Upper lobe of right lung (tissue), 1 donor: ENCODE data around the gene C1QTNF8. TPM values are rescaled to one million over a fixed set of nuclear protein-coding genes. Genes with fewer than 3 reads are reported as not detected.
A peak's percentile ranks its signal among the peaks of the same experiment; 100 is the strongest.
"Not testable (repeated sequence)": the region's sequence is repeated elsewhere in the genome, so short reads cannot be mapped to it uniquely, and the experiment has no call there.

Experiments used
- ATAC-seq: fragments of 200-7000 bp; cut with Tn5 transposase; one replicate; pipeline ENCODE4 v1.9.1; 2020; ENCODE audit warnings: mild to moderate bottlenecking, moderate library complexity
- DNase-seq: peaks from one replicate; pipeline ENCODE4 v3.0.0-alpha.2; 2020
- H3K27ac ChIP-seq: fragments of 200-600 bp; one replicate; pipeline ENCODE4 v1.8.0; 2022
- H3K27me3 ChIP-seq: fragments of 200-600 bp; one replicate; pipeline ENCODE4 v1.8.0; 2022; ENCODE audit warnings: mild to moderate bottlenecking
- H3K36me3 ChIP-seq: fragments of 200-600 bp; one replicate; pipeline ENCODE4 v1.8.0; 2022
- H3K4me1 ChIP-seq: fragments of 200-600 bp; one replicate; pipeline ENCODE4 v1.8.0; 2022
- H3K4me3 ChIP-seq: fragments of 200-600 bp; one replicate; pipeline ENCODE4 v1.8.0; 2022; ENCODE audit warnings: mild to moderate bottlenecking
- H3K9me3 ChIP-seq: fragments of 200-600 bp; one replicate; pipeline ENCODE4 v1.8.0; 2022
- intact Hi-C: fragments of 100-400 bp; cut with DNase I; formaldehyde crosslinking; loops from one replicate; pipeline ENCODE4 v1.11.0; 2022
- total RNA-seq: library from RNA; stranded (reverse); fragmentation: NEBNext Ultra II Directional; extraction: Animal tissue kit (Norgen Biotek cat#: 25700); gene quantifications from one replicate; pipeline ENCODE4 v1.2.1, GENCODE V29; 2021
- TF ChIP-seq, protein P1 (sequence below): fragments of 200-600 bp; IDR thresholded peaks from one replicate; pipeline ENCODE4 v1.8.0; 2022; ENCODE audit warnings: antibody characterized with exemption
- donor health status: DM: no; HTN: yes; CAD: no; lungs with severe emphysema.

Gene C1QTNF8
- total RNA-seq, 1 donor from 2014 or later: not detected

DNA sequence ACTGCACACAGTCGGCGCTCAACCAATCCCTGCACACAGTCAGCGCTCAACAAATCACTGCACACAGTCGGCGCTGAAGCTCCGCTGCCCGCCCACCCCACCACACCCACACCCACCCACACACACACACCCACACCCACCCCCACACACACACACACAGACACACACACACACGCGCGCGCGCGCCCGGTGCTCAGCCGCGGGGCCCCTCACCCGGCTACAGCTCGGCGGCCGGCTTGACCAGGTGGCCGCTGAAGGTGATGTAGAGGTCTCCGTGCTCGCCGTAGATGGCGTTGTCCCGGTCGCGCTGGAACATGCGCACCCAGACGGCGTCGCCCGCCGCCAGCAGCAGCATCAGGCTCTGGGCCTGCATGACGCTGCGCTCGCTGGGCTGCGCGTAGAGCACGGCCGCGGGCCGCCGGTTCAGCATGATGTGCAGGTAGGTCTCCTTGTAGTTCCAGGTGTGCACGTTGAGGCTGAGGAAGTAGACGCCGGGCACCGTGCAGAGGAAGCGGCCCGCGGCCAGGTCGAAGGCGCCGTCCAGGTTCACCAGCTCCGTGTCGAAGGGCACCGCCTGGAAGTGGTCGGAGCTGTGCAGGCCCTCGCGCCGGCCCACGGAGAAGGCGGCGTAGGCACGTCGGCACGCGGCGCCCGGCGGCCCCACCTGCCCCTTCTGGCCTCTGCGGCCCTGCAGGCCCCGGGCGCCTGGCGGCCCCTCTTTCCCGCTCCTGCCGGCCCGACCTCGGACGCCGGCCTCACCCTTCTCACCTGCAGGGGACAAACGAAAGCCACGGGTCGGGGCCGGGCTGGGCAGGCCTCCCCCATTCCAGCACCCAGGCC, 2.5 kb downstream of the C1QTNF8 start:
- intact Hi-C loops: no loop called here
- no peaks in the 10 kb centered on the region for H3K36me3 ChIP-seq
- no peak overlapping the region for H3K27ac ChIP-seq
- no peaks in the 10 kb centered on the region for H3K4me1 ChIP-seq
- no peaks in the 10 kb centered on the region for H3K9me3 ChIP-seq
- H3K4me3 ChIP-seq: no peak overlapping the region
- peaks cover 28% of the 10 kb centered on the region for H3K27me3 ChIP-seq
- DNase-seq: no peak
- ATAC-seq: no peak
- TF ChIP-seq, protein P1, sequence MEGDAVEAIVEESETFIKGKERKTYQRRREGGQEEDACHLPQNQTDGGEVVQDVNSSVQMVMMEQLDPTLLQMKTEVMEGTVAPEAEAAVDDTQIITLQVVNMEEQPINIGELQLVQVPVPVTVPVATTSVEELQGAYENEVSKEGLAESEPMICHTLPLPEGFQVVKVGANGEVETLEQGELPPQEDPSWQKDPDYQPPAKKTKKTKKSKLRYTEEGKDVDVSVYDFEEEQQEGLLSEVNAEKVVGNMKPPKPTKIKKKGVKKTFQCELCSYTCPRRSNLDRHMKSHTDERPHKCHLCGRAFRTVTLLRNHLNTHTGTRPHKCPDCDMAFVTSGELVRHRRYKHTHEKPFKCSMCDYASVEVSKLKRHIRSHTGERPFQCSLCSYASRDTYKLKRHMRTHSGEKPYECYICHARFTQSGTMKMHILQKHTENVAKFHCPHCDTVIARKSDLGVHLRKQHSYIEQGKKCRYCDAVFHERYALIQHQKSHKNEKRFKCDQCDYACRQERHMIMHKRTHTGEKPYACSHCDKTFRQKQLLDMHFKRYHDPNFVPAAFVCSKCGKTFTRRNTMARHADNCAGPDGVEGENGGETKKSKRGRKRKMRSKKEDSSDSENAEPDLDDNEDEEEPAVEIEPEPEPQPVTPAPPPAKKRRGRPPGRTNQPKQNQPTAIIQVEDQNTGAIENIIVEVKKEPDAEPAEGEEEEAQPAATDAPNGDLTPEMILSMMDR: no peak

GRCh38 chr16:1092685-1093283, 3.3 kb downstream of the C1QTNF8 start:
- H3K27ac ChIP-seq, intact Hi-C loops, DNase-seq, ATAC-seq, H3K36me3 ChIP-seq, H3K4me3 ChIP-seq, H3K9me3 ChIP-seq, H3K4me1 ChIP-seq: not testable (repeated sequence)
- H3K27me3 ChIP-seq: peaks cover 33% of the 10 kb centered on the region

- Histone ChIP-seq H3K36me3 (no peaks in the 10 kb centered on the region), H3K27ac (no peak overlapping the region), H3K4me3 (no peak overlapping the region), H3K4me1 (no peaks in the 10 kb centered on the region), H3K27me3 (peaks cover 35% of the 10 kb centered on the region), H3K9me3 (no peaks in the 10 kb centered on the region)
- ATAC-seq: no peak
- TF ChIP-seq, protein P1: no peak
- intact Hi-C loops: no loop called here
- no peak for DNase-seq
Observed at GRCh38 chr16:1091992-1092552, 4.0 kb downstream of the C1QTNF8 start.

DNA sequence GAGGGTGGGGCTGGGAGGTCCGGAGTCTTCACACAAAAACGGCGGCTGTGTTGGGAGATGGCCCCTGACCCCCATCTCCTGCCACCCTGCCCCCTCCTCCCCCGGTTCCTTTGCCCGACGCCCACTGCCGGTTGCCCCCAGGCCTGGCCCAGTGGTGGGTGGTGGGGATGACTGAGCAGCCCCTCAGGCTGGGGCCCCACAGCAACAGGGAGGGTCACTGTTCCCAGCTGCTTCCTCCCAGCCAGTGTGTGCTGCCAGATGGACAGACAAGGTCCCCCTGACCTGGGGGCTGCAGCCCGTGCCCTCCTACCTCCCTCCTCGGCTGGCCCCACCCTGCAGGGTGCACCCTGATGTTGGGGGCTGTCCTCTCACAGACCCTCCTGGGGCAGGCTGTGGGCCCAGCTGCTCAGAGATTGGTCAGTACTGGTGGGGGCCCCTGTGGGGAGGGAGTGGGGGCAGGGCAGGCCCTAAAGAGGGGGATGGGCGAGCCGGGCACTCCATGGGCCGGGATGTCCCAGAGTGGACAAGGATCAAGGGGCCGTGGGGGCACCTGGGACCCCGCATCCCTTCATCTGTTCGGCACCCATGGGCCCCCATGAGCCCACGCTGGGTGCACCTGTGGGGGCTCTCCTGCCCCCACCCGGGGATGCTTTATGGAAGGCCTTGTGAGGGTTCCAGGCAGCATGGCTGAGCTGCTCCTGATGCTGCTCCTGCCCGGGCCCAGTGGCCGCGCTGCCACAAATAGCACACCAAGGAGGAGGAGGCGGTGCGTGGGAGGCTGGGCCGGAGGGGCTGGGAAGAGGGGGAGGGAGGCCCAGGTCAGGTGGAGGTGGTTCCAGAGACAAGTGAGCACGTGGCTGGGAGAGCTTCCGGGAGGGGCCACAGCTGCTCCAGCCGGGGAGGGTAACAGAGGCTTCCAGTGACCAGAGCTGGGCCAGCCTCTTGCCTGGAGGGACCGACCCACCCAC, 5.1 kb downstream of the C1QTNF8 start:
- intact Hi-C loops: no loop called here
- no peaks in the 10 kb centered on the region for H3K36me3 ChIP-seq
- H3K27ac ChIP-seq: no peak overlapping the region
- ATAC-seq (no peak), DNase-seq (no peak)
- no peaks in the 10 kb centered on the region for H3K4me1 ChIP-seq
- TF ChIP-seq, protein P1: no peak
- peaks cover 41% of the 10 kb centered on the region for H3K27me3 ChIP-seq
- H3K9me3 ChIP-seq: no peaks in the 10 kb centered on the region
- no peak overlapping the region for H3K4me3 ChIP-seq

- TF ChIP-seq, protein P1: no peak
- no peaks in the 10 kb centered on the region for H3K4me1 ChIP-seq
- H3K27ac ChIP-seq: no peak overlapping the region
- intact Hi-C loops: no loop called here
- no peaks in the 10 kb centered on the region for H3K9me3 ChIP-seq
- H3K27me3 ChIP-seq: peaks cover 46% of the 10 kb centered on the region
- no peaks in the 10 kb centered on the region for H3K36me3 ChIP-seq
- DNase-seq (no peak), ATAC-seq (peak; percentile 30)
- H3K4me3 ChIP-seq: no peak overlapping the region
Observed at GRCh38 chr16:1089822-1090619, 6.0 kb downstream of the C1QTNF8 start.
